IPS-18a (cell line): ENCODE data around the gene APOBEC4.

Experiments
- H3K27ac ChIP-seq: one replicate; pipeline ENCODE4 v1.5.1; 2013; ENCODE audit warnings: low read length
- H3K27me3 ChIP-seq: one replicate; pipeline ENCODE4 v1.6.1; 2013; ENCODE audit warnings: mild to moderate bottlenecking, low read length; ENCODE audit not compliant: control insufficient read depth, insufficient read depth
- H3K36me3 ChIP-seq: one replicate; pipeline ENCODE4 v1.6.1; 2013; ENCODE audit warnings: low read depth, low read length; ENCODE audit not compliant: control insufficient read depth
- H3K4me1 ChIP-seq: one replicate; pipeline ENCODE4 v1.6.1; 2013; ENCODE audit warnings: low read depth, low read length; ENCODE audit not compliant: control insufficient read depth
- H3K4me3 ChIP-seq: one replicate; pipeline ENCODE4 v1.5.1; 2013; ENCODE audit warnings: low read length
- H3K9ac ChIP-seq: one replicate; pipeline ENCODE4 v1.6.1; 2013; ENCODE audit warnings: mild to moderate bottlenecking, low read length, moderate library complexity
- H3K9me3 ChIP-seq: one replicate; pipeline ENCODE4 v1.6.1; 2013; ENCODE audit warnings: low read depth, low read length; ENCODE audit not compliant: control insufficient read depth

The APOBEC4 gene

GRCh38 chr1:183673605-183674323 lies 20.6 kb upstream of the APOBEC4 start:
- H3K27ac ChIP-seq: no peak overlapping the region
- no peak overlapping the region for H3K9ac ChIP-seq
- H3K9me3 ChIP-seq: peaks cover 4% of the 10 kb centered on the region
- no peak overlapping the region for H3K4me3 ChIP-seq
- H3K36me3 ChIP-seq: no peaks in the 10 kb centered on the region
- H3K4me1 ChIP-seq: no peaks in the 10 kb centered on the region
- no peaks in the 10 kb centered on the region for H3K27me3 ChIP-seq

DNA sequence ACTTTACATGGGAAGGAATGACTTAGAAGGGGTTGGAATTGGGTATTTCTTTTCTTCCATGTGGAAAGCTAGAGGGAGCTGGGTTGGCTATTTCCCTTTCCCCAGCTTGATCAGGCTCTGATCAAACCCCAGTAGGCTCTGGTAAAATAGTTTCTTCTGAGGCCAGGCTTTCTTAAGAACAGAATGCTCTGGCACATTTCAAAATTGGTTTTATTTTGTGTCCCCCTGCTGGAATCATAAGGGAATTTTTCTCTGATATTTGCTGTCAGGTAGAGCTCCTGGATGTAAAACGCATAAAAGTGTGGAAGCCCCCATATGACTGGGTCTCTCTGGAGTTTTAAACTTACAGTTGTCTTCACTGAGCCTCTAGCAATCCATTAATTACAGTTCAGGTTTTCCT lies 17.1 kb upstream of the APOBEC4 start:
- H3K36me3 ChIP-seq: no peaks in the 10 kb centered on the region
- no peak overlapping the region for H3K4me3 ChIP-seq

GRCh38 chr1:183656355-183656754 lies 3.2 kb upstream of the APOBEC4 start:
- no peaks in the 10 kb centered on the region for H3K27me3 ChIP-seq
- H3K9me3 ChIP-seq: no peaks in the 10 kb centered on the region
- H3K27ac ChIP-seq: no peak overlapping the region

More for the DNA sequence above, 17.1 kb upstream of the APOBEC4 start:
- no peaks in the 10 kb centered on the region for H3K27me3 ChIP-seq
- peaks cover 4% of the 10 kb centered on the region for H3K9me3 ChIP-seq
- H3K9ac ChIP-seq: no peak overlapping the region
- H3K27ac ChIP-seq: no peak overlapping the region
- H3K4me1 ChIP-seq: no peaks in the 10 kb centered on the region

GRCh38 chr1:183655562-183656075 lies 2.5 kb upstream of the APOBEC4 start:
- Histone ChIP-seq H3K4me3 (no peak overlapping the region), H3K27ac (no peak overlapping the region), H3K9me3 (no peaks in the 10 kb centered on the region), H3K4me1 (no peaks in the 10 kb centered on the region), H3K36me3 (no peaks in the 10 kb centered on the region), H3K27me3 (no peaks in the 10 kb centered on the region), H3K9ac (no peak overlapping the region)

More at GRCh38 chr1:183656355-183656754, 3.2 kb upstream of the APOBEC4 start:
- Histone ChIP-seq H3K9ac (no peak overlapping the region), H3K36me3 (no peaks in the 10 kb centered on the region), H3K4me3 (no peak overlapping the region), H3K4me1 (no peaks in the 10 kb centered on the region)

- no peaks in the 10 kb centered on the region for H3K36me3 ChIP-seq
- H3K4me3 ChIP-seq: no peak overlapping the region
- no peak overlapping the region for H3K9ac ChIP-seq
- no peak overlapping the region for H3K27ac ChIP-seq
- no peaks in the 10 kb centered on the region for H3K9me3 ChIP-seq
- no peaks in the 10 kb centered on the region for H3K4me1 ChIP-seq
- H3K27me3 ChIP-seq: no peaks in the 10 kb centered on the region
Measured at GRCh38 chr1:183654706-183655105, 1.6 kb upstream of the APOBEC4 start.

DNA sequence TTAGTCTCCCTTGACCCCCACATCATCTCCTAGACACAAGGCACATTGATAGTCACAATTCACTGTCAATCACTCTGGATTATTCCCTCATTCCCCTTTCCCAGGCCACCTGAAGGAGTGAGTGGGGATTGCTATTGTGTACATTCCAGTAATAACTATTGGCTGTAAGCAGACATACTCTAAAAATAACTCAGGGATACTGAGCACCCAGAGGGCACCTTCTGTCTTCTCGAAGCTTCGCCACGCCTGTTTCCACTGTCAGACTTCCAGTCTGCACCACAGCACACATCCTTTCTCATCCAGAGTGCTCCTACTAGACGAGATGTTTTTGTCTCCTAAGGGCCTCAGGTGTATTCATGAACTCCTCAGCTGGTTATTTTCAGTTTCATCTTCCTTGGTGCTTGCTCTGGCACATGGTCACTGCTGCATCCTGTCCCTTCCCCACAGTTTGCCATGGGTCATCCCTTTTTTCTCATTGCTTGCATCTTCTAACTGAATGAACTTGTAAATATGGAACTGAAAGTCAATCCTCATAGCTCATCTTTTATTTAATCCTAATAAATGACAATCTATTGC lies 848 bp upstream of the APOBEC4 start:
- Histone ChIP-seq H3K27me3 (no peaks in the 10 kb centered on the region), H3K4me1 (no peaks in the 10 kb centered on the region), H3K9me3 (no peaks in the 10 kb centered on the region), H3K4me3 (no peak overlapping the region), H3K9ac (no peak overlapping the region), H3K27ac (no peak overlapping the region), H3K36me3 (no peaks in the 10 kb centered on the region)

DNA sequence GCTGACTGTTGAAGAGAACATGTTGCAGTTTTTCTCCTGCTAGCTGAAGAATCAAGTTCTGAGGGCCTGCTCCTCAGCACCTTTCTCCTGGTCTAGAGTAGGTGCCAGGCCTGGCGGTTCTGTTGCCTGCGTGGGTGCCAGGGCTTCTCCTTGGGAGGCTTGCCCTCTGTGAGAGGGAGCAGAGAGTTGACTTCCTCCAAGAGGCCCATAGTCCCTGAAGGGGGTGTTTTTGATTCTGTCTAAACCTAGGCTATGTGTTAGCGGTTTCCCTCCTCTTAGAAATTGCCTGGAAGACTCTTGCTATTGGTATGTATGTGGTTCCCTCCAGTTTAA lies 312 bp upstream of the APOBEC4 start:
- no peaks in the 10 kb centered on the region for H3K4me1 ChIP-seq
- no peaks in the 10 kb centered on the region for H3K36me3 ChIP-seq
- no peaks in the 10 kb centered on the region for H3K9me3 ChIP-seq
- no peak overlapping the region for H3K4me3 ChIP-seq
- H3K9ac ChIP-seq: no peak overlapping the region
- H3K27me3 ChIP-seq: no peaks in the 10 kb centered on the region
- no peak overlapping the region for H3K27ac ChIP-seq

DNA sequence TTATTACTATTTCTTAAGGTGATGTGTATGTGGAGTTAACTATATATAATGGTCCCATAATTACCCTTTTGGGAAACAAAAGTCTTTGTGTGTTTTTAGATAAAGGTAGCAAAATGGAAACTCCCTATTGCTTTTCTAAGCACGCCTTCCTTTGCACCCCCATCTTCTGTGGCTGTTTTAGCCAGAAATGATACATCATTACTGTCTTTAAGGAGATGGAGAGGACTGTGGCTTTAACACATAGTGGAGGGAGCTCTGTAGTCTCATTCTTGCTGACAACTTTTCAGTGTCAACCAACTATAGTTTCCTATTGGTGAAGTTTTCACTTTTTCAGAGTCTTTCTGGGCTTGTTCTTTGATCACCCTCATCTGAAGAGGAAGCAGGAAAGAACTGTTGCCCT lies 1.0 kb downstream of the APOBEC4 start:
- Histone ChIP-seq H3K4me3 (no peak overlapping the region), H3K36me3 (no peaks in the 10 kb centered on the region), H3K27ac (no peak overlapping the region), H3K9ac (no peak overlapping the region), H3K9me3 (no peaks in the 10 kb centered on the region), H3K4me1 (no peaks in the 10 kb centered on the region), H3K27me3 (no peaks in the 10 kb centered on the region)

DNA sequence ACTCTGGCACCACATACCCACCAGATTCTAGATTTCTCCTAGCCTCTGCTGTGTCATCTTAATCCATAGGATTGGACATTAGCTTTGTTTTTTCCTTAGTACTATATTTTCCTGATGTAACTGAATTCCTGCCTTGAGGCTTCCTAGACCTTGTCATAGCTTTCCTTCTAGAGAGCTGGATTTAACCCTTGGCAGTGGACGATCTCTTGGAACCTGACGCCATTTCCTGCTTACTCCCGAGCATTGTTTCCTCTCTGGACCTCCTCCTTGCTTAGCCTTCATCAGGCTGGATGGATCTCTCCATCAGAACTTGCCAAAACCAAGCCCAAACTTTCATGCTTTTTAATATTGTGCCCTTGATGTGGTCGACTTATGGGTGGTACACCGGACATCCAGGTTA lies 1.5 kb downstream of the APOBEC4 start:
- Histone ChIP-seq H3K36me3 (no peaks in the 10 kb centered on the region), H3K27ac (no peak overlapping the region), H3K27me3 (no peaks in the 10 kb centered on the region), H3K9ac (no peak overlapping the region), H3K4me3 (no peak overlapping the region), H3K4me1 (no peaks in the 10 kb centered on the region), H3K9me3 (no peaks in the 10 kb centered on the region)

DNA sequence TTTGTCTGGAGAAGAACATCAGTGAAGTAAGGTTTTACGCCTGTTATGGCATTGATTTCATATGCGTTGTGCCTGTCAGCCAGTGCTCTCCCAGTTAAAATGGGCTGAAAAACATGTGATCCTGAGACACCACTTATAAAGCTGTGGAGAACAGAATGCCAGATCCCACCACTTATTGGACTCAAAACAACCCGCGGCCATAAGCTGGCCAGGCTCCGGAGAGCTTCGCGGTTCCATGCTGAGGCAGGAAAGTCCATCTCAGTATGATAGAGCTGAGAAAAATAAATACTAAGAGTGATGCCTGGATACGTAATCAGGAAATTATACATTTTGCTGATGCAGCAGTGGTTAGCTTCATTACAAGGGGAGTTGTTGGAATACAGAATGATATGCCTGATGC lies 5.1 kb downstream of the APOBEC4 start:
- H3K36me3 ChIP-seq: no peaks in the 10 kb centered on the region
- H3K4me3 ChIP-seq: no peak overlapping the region
- no peak overlapping the region for H3K27ac ChIP-seq
- H3K4me1 ChIP-seq: no peaks in the 10 kb centered on the region
- no peak overlapping the region for H3K9ac ChIP-seq
- H3K9me3 ChIP-seq: no peaks in the 10 kb centered on the region
- H3K27me3 ChIP-seq: no peaks in the 10 kb centered on the region

- Histone ChIP-seq H3K27ac (no peak overlapping the region), H3K4me1 (no peaks in the 10 kb centered on the region), H3K9me3 (no peaks in the 10 kb centered on the region), H3K9ac (no peak overlapping the region), H3K4me3 (no peak overlapping the region), H3K27me3 (no peaks in the 10 kb centered on the region), H3K36me3 (no peaks in the 10 kb centered on the region)
Measured at GRCh38 chr1:183646776-183647175, 6.3 kb downstream of the APOBEC4 start.

- Histone ChIP-seq H3K27ac (no peak overlapping the region), H3K27me3 (no peaks in the 10 kb centered on the region), H3K9me3 (no peaks in the 10 kb centered on the region), H3K36me3 (no peaks in the 10 kb centered on the region), H3K4me3 (no peak overlapping the region), H3K9ac (no peak overlapping the region), H3K4me1 (no peaks in the 10 kb centered on the region)
Measured at GRCh38 chr1:183645531-183645930, 7.6 kb downstream of the APOBEC4 start.
